Measurements from ENCODE around the gene GUK1.

Gene GUK1

GRCh38 chr1:228185641-228185965 lies 45.5 kb downstream of the GUK1 start:
- TF ChIP-seq NFIC (IDR thresholded peaks at IDR 0.05), result no peak

GRCh38 chr1:228190182-228190581 lies 50.1 kb downstream of the GUK1 start:
- TF ChIP-seq EP300 (IDR thresholded peaks at IDR 0.05; ENCODE audit: borderline replicate concordance), result no peak
- no peak for TF ChIP-seq USF1 (IDR thresholded peaks at IDR 0.05)
- no peak for TF ChIP-seq FOXM1 (IDR thresholded peaks at IDR 0.05; ENCODE audit: borderline replicate concordance, low read depth)
- TF ChIP-seq EGR1 (IDR thresholded peaks at IDR 0.05), result no peak
- TF ChIP-seq TAF1 (IDR thresholded peaks at IDR 0.05; ENCODE audit: low read depth), result no peak
- no peak for TF ChIP-seq TEAD4 (IDR thresholded peaks at IDR 0.05)
- no peak for TF ChIP-seq RAD21 (IDR thresholded peaks at IDR 0.05; ENCODE audit: low read depth)
- no peak for TF ChIP-seq YY1 (IDR thresholded peaks at IDR 0.05; ENCODE audit: low read depth)
- no peak for TF ChIP-seq MAX (IDR thresholded peaks at IDR 0.05)
- TF ChIP-seq ZBTB7A (IDR thresholded peaks at IDR 0.05; ENCODE audit: low read depth), result no peak
- no peak for TF ChIP-seq REST (IDR thresholded peaks at IDR 0.05; ENCODE audit: low read depth)
- no peak for TF ChIP-seq TCF12 (IDR thresholded peaks at IDR 0.05; ENCODE audit: low read depth)

GRCh38 chr1:228190778-228191177 lies 50.7 kb downstream of the GUK1 start:
- TF ChIP-seq NFIC (IDR thresholded peaks at IDR 0.05) (no peak), CEBPB (IDR thresholded peaks at IDR 0.05) (no peak), MAX (IDR thresholded peaks at IDR 0.05) (no peak), EGR1 (IDR thresholded peaks at IDR 0.05) (no peak), USF1 (IDR thresholded peaks at IDR 0.05) (no peak)

- TF ChIP-seq USF1 (IDR thresholded peaks at IDR 0.05), result no peak
- TF ChIP-seq EGR1 (IDR thresholded peaks at IDR 0.05), result no peak
- no peak for TF ChIP-seq YY1 (IDR thresholded peaks at IDR 0.05; ENCODE audit: low read depth)
- TF ChIP-seq TCF12 (IDR thresholded peaks at IDR 0.05; ENCODE audit: low read depth), result no peak
- no peak for TF ChIP-seq CREB1 (IDR thresholded peaks at IDR 0.05; ENCODE audit: low read depth)
- TF ChIP-seq TAF1 (IDR thresholded peaks at IDR 0.05; ENCODE audit: low read depth), result no peak
- no peak for TF ChIP-seq CEBPB (IDR thresholded peaks at IDR 0.05)
- TF ChIP-seq MAX (IDR thresholded peaks at IDR 0.05), result no peak
- no peak for TF ChIP-seq ZBTB7A (IDR thresholded peaks at IDR 0.05; ENCODE audit: low read depth)
- TF ChIP-seq REST (IDR thresholded peaks at IDR 0.05; ENCODE audit: low read depth), result no peak
- no peak for TF ChIP-seq NFIC (IDR thresholded peaks at IDR 0.05)
- TF ChIP-seq TEAD4 (IDR thresholded peaks at IDR 0.05), result no peak
- no peak for TF ChIP-seq FOXM1 (IDR thresholded peaks at IDR 0.05; ENCODE audit: borderline replicate concordance, low read depth)
- no peak for TF ChIP-seq EP300 (IDR thresholded peaks at IDR 0.05; ENCODE audit: borderline replicate concordance)
- no peak for TF ChIP-seq RAD21 (IDR thresholded peaks at IDR 0.05; ENCODE audit: low read depth)
These were observed 54.4 kb downstream of the GUK1 start for GRCh38 chr1:228194436-228194835.

- TF ChIP-seq RAD21 (IDR thresholded peaks at IDR 0.05; ENCODE audit: low read depth) (no peak), EP300 (IDR thresholded peaks at IDR 0.05; ENCODE audit: borderline replicate concordance) (no peak), CREB1 (IDR thresholded peaks at IDR 0.05; ENCODE audit: low read depth) (no peak), TEAD4 (IDR thresholded peaks at IDR 0.05) (no peak), REST (IDR thresholded peaks at IDR 0.05; ENCODE audit: low read depth) (no peak), TCF12 (IDR thresholded peaks at IDR 0.05; ENCODE audit: low read depth) (no peak), YY1 (IDR thresholded peaks at IDR 0.05; ENCODE audit: low read depth) (no peak), MAX (IDR thresholded peaks at IDR 0.05) (no peak), FOXM1 (IDR thresholded peaks at IDR 0.05; ENCODE audit: borderline replicate concordance, low read depth) (no peak), NFIC (IDR thresholded peaks at IDR 0.05) (no peak), USF1 (IDR thresholded peaks at IDR 0.05) (no peak), TAF1 (IDR thresholded peaks at IDR 0.05; ENCODE audit: low read depth) (no peak), CEBPB (IDR thresholded peaks at IDR 0.05) (no peak), EGR1 (IDR thresholded peaks at IDR 0.05) (no peak), ZBTB7A (IDR thresholded peaks at IDR 0.05; ENCODE audit: low read depth) (no peak)
These were observed 55.1 kb downstream of the GUK1 start for GRCh38 chr1:228194921-228195812.
